IMR-90 (cell line): ENCODE results near the gene MAFG. TPM values are rescaled to one million over a fixed set of nuclear protein-coding genes. Genes with fewer than 3 reads are reported as not detected.

ENCODE experiments used
- ATAC-seq: fragments of 200-7000 bp; cut with Tn5 transposase; 2 replicates; pipeline ENCODE4 v1.9.1; 2020; ENCODE audit warnings: low read depth, mild to moderate bottlenecking, moderate library complexity
- BruUV-seq: library from RNA; stranded (reverse); fragments of 400-500 nt; replicated peaks from 2 replicates; lab custom pipeline; 2021; lab: Mats Ljungman, UMichigan
- CTCF ChIA-PET: fragments of 300-600 bp; formaldehyde crosslinking; extraction: SDS; loops from one replicate; lab custom pipeline; 2021; ENCODE audit warnings: antibody characterized with exemption; lab: Yijun Ruan, JAX
- POLR2A ChIA-PET: fragments of 300-600 bp; sonication (Branson Sonifier 250); formaldehyde crosslinking; loops from one replicate; lab custom pipeline; 2022; ENCODE audit warnings: antibody characterized with exemption; ENCODE audit not compliant: unreplicated experiment; lab: Charles Lee
- DNase-seq: peaks from one replicate; pipeline ENCODE4 v3.0.0; 2013
- H2AFZ ChIP-seq: replicated peaks from 2 replicates; pipeline ENCODE3; 2013; ENCODE audit warnings: low read length, mild to moderate bottlenecking; ENCODE audit not compliant: poor library complexity
- H2AK5ac ChIP-seq: 2 replicates; pipeline ENCODE4 v1.6.1; 2013; ENCODE audit warnings: low read depth, low read length, inconsistent platforms
- H2AK9ac ChIP-seq: replicated peaks from 2 replicates; pipeline ENCODE3; 2013; ENCODE audit warnings: mild to moderate bottlenecking, low read depth, low read length, moderate library complexity; ENCODE audit not compliant: poor library complexity
- H2BK120ac ChIP-seq: 2 replicates; pipeline ENCODE4 v1.6.1; 2013; ENCODE audit warnings: low read depth, low read length, inconsistent platforms
- H2BK15ac ChIP-seq: 3 replicates; pipeline ENCODE4 v1.6.1; 2013; ENCODE audit warnings: low read depth, low read length, inconsistent platforms
- H2BK20ac ChIP-seq: 2 replicates; pipeline ENCODE4 v1.6.1; 2013; ENCODE audit warnings: low read depth, mild to moderate bottlenecking, inconsistent platforms, low read length, moderate library complexity
- H2BK5ac ChIP-seq: 2 replicates; pipeline ENCODE4 v1.6.1; 2013; ENCODE audit warnings: mild to moderate bottlenecking, low read depth, low read length, inconsistent platforms; ENCODE audit not compliant: poor library complexity, severe bottlenecking
- H3K14ac ChIP-seq: replicated peaks from 2 replicates; pipeline ENCODE4 v1.6.1; 2013; ENCODE audit warnings: low read depth, low read length, inconsistent platforms
- H3K18ac ChIP-seq: 2 replicates; pipeline ENCODE4 v1.6.1; 2013; ENCODE audit warnings: low read depth, low read length, control low read depth
- H3K23ac ChIP-seq: 2 replicates; pipeline ENCODE4 v1.6.1; 2013; ENCODE audit warnings: low read depth, low read length, inconsistent platforms
- H3K27ac ChIP-seq: 2 replicates; pipeline ENCODE4 v1.5.1; 2013; ENCODE audit warnings: mild to moderate bottlenecking, control low read depth, low read length; ENCODE audit not compliant: insufficient read depth
- H3K27me3 ChIP-seq: 2 replicates; pipeline ENCODE4 v1.6.1; 2013; ENCODE audit warnings: low read length; ENCODE audit not compliant: control insufficient read depth, insufficient read depth
- H3K36me3 ChIP-seq: 2 replicates; pipeline ENCODE4 v1.6.1; 2013; ENCODE audit warnings: low read length, mixed read lengths; ENCODE audit not compliant: control insufficient read depth, insufficient read depth
- H3K4ac ChIP-seq: 2 replicates; pipeline ENCODE4 v1.6.1; 2013; ENCODE audit warnings: low read depth, low read length, inconsistent platforms
- H3K4me1 ChIP-seq: 2 replicates; pipeline ENCODE4 v1.6.1; 2013; ENCODE audit warnings: low read length, mixed read lengths; ENCODE audit not compliant: control insufficient read depth, insufficient read depth
- H3K4me2 ChIP-seq: 2 replicates; pipeline ENCODE4 v1.6.1; 2013; ENCODE audit warnings: low read depth, mild to moderate bottlenecking, control low read depth, low read length, moderate library complexity
- H3K4me3 ChIP-seq: 2 replicates; pipeline ENCODE4 v1.5.1; 2013; ENCODE audit warnings: low read depth, mild to moderate bottlenecking, control low read depth, low read length, moderate library complexity; ENCODE audit not compliant: insufficient read depth
- H3K56ac ChIP-seq: 2 replicates; pipeline ENCODE4 v1.6.1; 2013; ENCODE audit warnings: low read length, inconsistent platforms; ENCODE audit not compliant: insufficient read depth; ENCODE audit errors: extremely low read depth
- H3K79me1 ChIP-seq, 2 experiments: 2 replicates each; pipeline ENCODE4 v1.6.1; 2013; ENCODE audit warnings: low read length in 2 of 2, inconsistent platforms in 1 of 2, low read depth in 1 of 2
- H3K9ac ChIP-seq: 2 replicates; pipeline ENCODE4 v1.6.1; 2013; ENCODE audit warnings: low read depth, low read length, control low read depth
- H3K9me1 ChIP-seq: 2 replicates; pipeline ENCODE4 v1.6.1; 2013; ENCODE audit warnings: low read length, inconsistent platforms; ENCODE audit not compliant: insufficient read depth
- H3K9me3 ChIP-seq: 2 replicates; pipeline ENCODE4 v1.6.1; 2013; ENCODE audit warnings: low read length; ENCODE audit not compliant: control insufficient read depth, insufficient read depth
- H4K20me1 ChIP-seq: 2 replicates; pipeline ENCODE4 v1.6.1; 2013; ENCODE audit warnings: low read length, inconsistent platforms; ENCODE audit not compliant: insufficient read depth
- H4K5ac ChIP-seq: 2 replicates; pipeline ENCODE4 v1.6.1; 2013; ENCODE audit warnings: mild to moderate bottlenecking, low read depth, low read length, control low read depth
- H4K8ac ChIP-seq, 2 experiments: 2 replicates each; pipeline ENCODE4 v1.6.1; 2013; ENCODE audit warnings: low read depth in 2 of 2, low read length in 2 of 2, control low read depth in 1 of 2, inconsistent platforms in 1 of 2
- H4K91ac ChIP-seq: 2 replicates; pipeline ENCODE4 v1.6.1; 2013; ENCODE audit warnings: low read depth, low read length, inconsistent platforms; ENCODE audit not compliant: insufficient read depth
- RCOR1 ChIP-seq: IDR thresholded peaks from 2 replicates; pipeline ENCODE4 v1.6.1; 2012; ENCODE audit warnings: mild to moderate bottlenecking, low read length, improper control_type of control experiment; ENCODE audit not compliant: insufficient replicate concordance
- WGBS, 2 experiments: methylation state at CpG; one replicate each; pipeline versions ENCODE4 v1.1.5 to v1.1.7; 2013; ENCODE audit warnings: missing lambda C conversion rate in 2 of 2; ENCODE audit not compliant: insufficient read length in 1 of 2; ENCODE audit errors: extremely low coverage in 2 of 2; 5-methylcytosine and 5-hydroxymethylcytosine counted together
- dilution Hi-C: fragments of 300-500 bp; cut with HindIII; formaldehyde crosslinking; loops from one replicate; pipeline ENCODE4 v1.14.3; 2018; ENCODE audit warnings: low sequenced_read_pairs; ENCODE audit not compliant: unreplicated experiment
- in situ Hi-C: fragments of 300-500 bp; cut with MboI; formaldehyde crosslinking; loops from 3 replicates; pipeline ENCODE4 v1.14.3; 2019; ENCODE audit warnings: low sequenced_read_pairs, inconsistent platforms, mixed read lengths
- intact Hi-C: fragments of 100-400 bp; cut with micrococcal nuclease; formaldehyde crosslinking; loops from 2 replicates; pipeline ENCODE4 v1.10.0; 2022
- polyA plus RNA-seq, 3 experiments: library from polyadenylated mRNA; depleted of rRNA; stranded (reverse); fragments of >200 nt; gene quantifications; 2 replicates each; pipeline ENCODE4 v1.2.3, GENCODE V29; 2012; ENCODE audit warnings: low replicate concordance in 1 of 3
- total RNA-seq: library from RNA; depleted of rRNA; stranded (reverse); fragments of >200 nt; gene quantifications from 2 replicates; pipeline ENCODE4 v1.2.3, GENCODE V29; 2012

Gene MAFG
- total and polyA plus RNA-seq, 2 of the 4 experiments (the other 2 are of a cell fraction), result 6.1 to 15.4 TPM

DNA sequence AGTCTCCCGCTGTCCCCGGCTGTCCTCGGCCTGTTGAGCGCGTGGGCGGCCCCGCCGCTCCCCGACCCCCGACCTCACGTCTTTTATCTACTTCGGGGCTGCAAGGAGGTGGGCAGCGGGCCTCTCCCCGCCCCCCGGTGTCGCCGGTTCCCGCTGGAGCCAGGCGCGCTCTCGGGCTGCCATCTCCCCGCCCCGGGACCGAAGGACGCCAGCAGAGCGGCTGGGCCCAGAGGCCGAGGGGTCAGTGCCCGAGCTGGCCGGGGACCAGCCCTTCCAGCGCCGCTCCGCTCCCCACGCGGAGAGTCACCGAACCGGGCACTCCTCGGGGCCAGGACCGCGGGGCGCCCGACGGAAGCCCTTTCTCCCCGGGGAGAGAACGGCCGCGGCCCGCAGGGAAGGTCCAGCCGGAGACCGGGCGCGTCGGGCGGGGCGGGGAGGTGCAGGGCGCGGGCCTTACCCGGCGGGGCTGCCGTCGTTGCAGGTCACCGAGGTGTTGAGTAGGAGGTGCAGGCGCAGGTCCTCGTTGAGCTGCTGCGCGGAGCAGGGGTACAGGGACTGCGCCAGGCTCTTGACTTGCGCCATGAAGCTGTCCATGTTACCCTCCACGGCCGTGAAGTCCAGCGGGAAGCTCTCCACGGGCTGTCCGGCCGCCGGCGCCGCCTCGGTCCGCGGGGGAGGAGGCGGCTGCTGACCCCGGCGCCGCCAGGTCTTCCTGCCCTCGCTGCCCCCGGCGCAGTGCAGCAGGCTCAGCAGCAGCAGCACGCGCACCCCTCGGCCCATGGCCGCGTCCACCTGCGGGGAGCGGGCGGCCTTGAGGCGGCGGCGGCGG, 32.8 kb upstream of the MAFG start:
- ChIA-PET POLR2A (no interaction called here), CTCF (interaction anchor here (0.6 to 1.3 kb wide), 13 partner anchors 8 to 87 kb away, joined by 3 to 17 read pairs (median 4); partner anchors contain the start of genes CENPX, DCXR, LRRC45 and MYADML2)
- Histone ChIP-seq H3K23ac (no peak overlapping the region), H2BK15ac (no peak overlapping the region), H2BK5ac (no peak overlapping the region), H3K36me3 (no peaks in the 10 kb centered on the region), H3K4me2 (peak overlapping the region; percentile 15; the same call in 1 of the 2 replicates), H3K18ac (no peak overlapping the region), H3K9ac (no peak overlapping the region), H3K79me1 (no peaks in the 10 kb centered on the region), H2AK9ac (peak overlapping the region; percentile 61), H3K14ac (no peak overlapping the region), H3K27me3 (peaks cover 50% of the 10 kb centered on the region), H3K27ac (no peak overlapping the region), H2BK20ac (no peak overlapping the region), H3K9me3 (no peaks in the 10 kb centered on the region), H3K4me1 (no peaks in the 10 kb centered on the region), H4K8ac (no peak overlapping the region), H2AK5ac (no peak overlapping the region), H3K4me3 (peak overlapping the region; percentile 21), H4K20me1 (no peaks in the 10 kb centered on the region), H3K4ac (no peak overlapping the region), H3K56ac (no peak overlapping the region), H4K5ac (no peak overlapping the region), H3K9me1 (no peaks in the 10 kb centered on the region), H4K91ac (no peak overlapping the region), H2BK120ac (no peak overlapping the region), H2AFZ (peak overlapping the region; percentile 92)
- intact Hi-C loops (loop anchor here (10.0 kb wide), 1 partner anchor 194 kb away; no protein-coding TSS in a partner anchor), in situ Hi-C loops (no loop called here), dilution Hi-C loops (no loop called here)
- 3% methylated on average over 36 of the region's 98 CpGs; no CpG with 5 or more reads in 1 of the 2 experiments for WGBS, 2 experiments
- DNase-seq, result no peak
- no peak for TF ChIP-seq RCOR1
- BruUV-seq, result no TSS peak
- ATAC-seq, result no peak
